GM23248 (cell line): Measurements from ENCODE around the gene MYO1H. TPM values are rescaled to one million over a fixed set of nuclear protein-coding genes. Genes with fewer than 3 reads are reported as not detected.

Experiments
- DNase-seq: peaks from one replicate; pipeline ENCODE4 v3.0.0-alpha.2; 2015
- H2AFZ ChIP-seq: fragments of 200-600 bp; sonication (generic); 2 replicates; pipeline ENCODE4 v1.6.1; 2016; ENCODE audit warnings: antibody characterized with exemption
- H3F3A ChIP-seq: fragments of 200-600 bp; sonication (generic); 2 replicates; pipeline ENCODE4 v1.6.1; 2016; ENCODE audit warnings: mild to moderate bottlenecking, antibody characterized with exemption, mixed run types; ENCODE audit not compliant: insufficient read depth
- H3K27ac ChIP-seq: fragments of 200-600 bp; sonication (generic); 2 replicates; pipeline ENCODE4 v1.5.1; 2016; ENCODE audit warnings: mild to moderate bottlenecking
- H3K27me3 ChIP-seq: fragments of 200-600 bp; sonication (generic); replicated peaks from 2 replicates; pipeline ENCODE4 v1.6.1; 2016; ENCODE audit warnings: mild to moderate bottlenecking; ENCODE audit not compliant: insufficient read depth
- H3K36me3 ChIP-seq: fragments of 200-600 bp; sonication (generic); 2 replicates; pipeline ENCODE4 v1.6.1; 2016; ENCODE audit warnings: low read depth, mild to moderate bottlenecking
- H3K4me1 ChIP-seq: fragments of 200-600 bp; sonication (generic); 2 replicates; pipeline ENCODE4 v1.6.1; 2016; ENCODE audit warnings: mild to moderate bottlenecking; ENCODE audit not compliant: insufficient read depth
- H3K4me2 ChIP-seq: fragments of 200-600 bp; sonication (generic); one replicate; pipeline ENCODE4 v1.6.1; 2016; ENCODE audit warnings: mild to moderate bottlenecking; ENCODE audit not compliant: unreplicated experiment
- H3K4me3 ChIP-seq: fragments of 200-600 bp; sonication (generic); 2 replicates; pipeline ENCODE4 v1.5.1; 2016; ENCODE audit warnings: mild to moderate bottlenecking
- H3K79me2 ChIP-seq: fragments of 200-600 bp; sonication (generic); 2 replicates; pipeline ENCODE4 v1.6.1; 2016; ENCODE audit warnings: mild to moderate bottlenecking; ENCODE audit not compliant: insufficient read depth
- H3K9ac ChIP-seq: fragments of 200-600 bp; sonication (generic); 2 replicates; pipeline ENCODE4 v1.6.1; 2016; ENCODE audit warnings: mild to moderate bottlenecking
- H3K9me2 ChIP-seq: fragments of 200-600 bp; sonication (generic); 2 replicates; pipeline ENCODE4 v1.6.1; 2016; ENCODE audit warnings: mixed run types, mild to moderate bottlenecking, moderate library complexity; ENCODE audit not compliant: insufficient read depth
- H3K9me3 ChIP-seq: fragments of 200-600 bp; sonication (generic); one replicate; pipeline ENCODE4 v1.6.1; 2017; ENCODE audit warnings: low read depth
- H4K20me1 ChIP-seq: fragments of 200-600 bp; sonication (generic); 2 replicates; pipeline ENCODE4 v1.6.0; 2016; ENCODE audit not compliant: insufficient read depth
- EZH2 ChIP-seq: fragments of 200-600 bp; sonication (generic); IDR thresholded peaks from 2 replicates; pipeline ENCODE4 v1.6.1; 2018; ENCODE audit warnings: antibody characterized with exemption, mild to moderate bottlenecking; ENCODE audit not compliant: insufficient read depth, poor library complexity, severe bottlenecking
- EZH2phosphoT487 ChIP-seq: fragments of 200-600 bp; sonication (generic); IDR thresholded peaks from 2 replicates; pipeline ENCODE4 v1.6.1; 2018; ENCODE audit warnings: antibody characterized with exemption, moderate library complexity, mild to moderate bottlenecking, low read depth; ENCODE audit not compliant: insufficient read depth
- WGBS, 2 experiments: methylation state at CpG; one replicate each; pipeline ENCODE4 v1.1.6; 2015 to 2017; ENCODE audit warnings: low lambda C conversion rate in 2 of 2, low coverage in 1 of 2; ENCODE audit errors: missing lambda C conversion rate in 2 of 2; 5-methylcytosine and 5-hydroxymethylcytosine counted together
- in situ Hi-C: fragments of 300-500 bp; cut with MboI; formaldehyde crosslinking; loops from 2 replicates; pipeline ENCODE4 v1.15.0; 2020
- polyA plus RNA-seq: library from polyadenylated mRNA; unstranded; fragments of >200 nt; fragmentation: Nextera tagmentation; extraction: Ambion mirVana; gene quantifications from 2 replicates; pipeline ENCODE4 v1.2.1, GENCODE V29; 2016
- total RNA-seq: library from RNA; depleted of rRNA; stranded (reverse); fragments of >200 nt; shearing (Covaris generic); gene quantifications from 2 replicates; pipeline ENCODE4 v1.2.3, GENCODE V29; 2014

Gene MYO1H
- total and polyA plus RNA-seq, 2 experiments from 2014 or later, result not detected

- 91 to 93% methylated on average over 5 of the region's 5 CpGs for WGBS, 2 experiments
- TF ChIP-seq EZH2phosphoT487, result no peak
- TF ChIP-seq EZH2, result no peak
- in situ Hi-C loops, result no loop called here
- Histone ChIP-seq H3F3A (no peaks in the 10 kb centered on the region; the same call in 1 of the 2 replicates), H3K4me1 (no peaks in the 10 kb centered on the region), H3K9ac (no peak overlapping the region), H3K9me2 (no peaks in the 10 kb centered on the region), H3K79me2 (no peaks in the 10 kb centered on the region), H2AFZ (no peak overlapping the region), H3K36me3 (peaks cover 59% of the 10 kb centered on the region), H3K27ac (no peak overlapping the region), H4K20me1 (no peaks in the 10 kb centered on the region), H3K4me3 (no peak overlapping the region), H3K27me3 (no peaks in the 10 kb centered on the region), H3K9me3 (no peaks in the 10 kb centered on the region), H3K4me2 (no peak overlapping the region)
- DNase-seq, result no peak
Observed at GRCh38 chr12:109492371-109492770, 144.7 kb downstream of the MYO1H start.

GRCh38 chr12:109493090-109493489 is 145.4 kb downstream of the MYO1H start:
- Histone ChIP-seq H3K27ac (no peak overlapping the region), H3K9me3 (no peaks in the 10 kb centered on the region), H3K4me2 (no peak overlapping the region), H4K20me1 (no peaks in the 10 kb centered on the region), H3K79me2 (no peaks in the 10 kb centered on the region), H3F3A (no peaks in the 10 kb centered on the region; the same call in 1 of the 2 replicates), H2AFZ (no peak overlapping the region), H3K27me3 (no peaks in the 10 kb centered on the region), H3K9ac (no peak overlapping the region), H3K4me1 (no peaks in the 10 kb centered on the region), H3K9me2 (no peaks in the 10 kb centered on the region), H3K36me3 (peaks cover 55% of the 10 kb centered on the region), H3K4me3 (no peak overlapping the region)
- DNase-seq, result no peak
- TF ChIP-seq EZH2phosphoT487 (no peak), EZH2 (no peak)
- in situ Hi-C loops, result no loop called here

- WGBS, 2 experiments, result 94 to 100% methylated on average over 1 of the region's 1 CpG
- Histone ChIP-seq H3K27me3 (no peaks in the 10 kb centered on the region), H3K9ac (no peak overlapping the region), H3K4me1 (no peaks in the 10 kb centered on the region), H2AFZ (no peak overlapping the region), H3K36me3 (peaks cover 55% of the 10 kb centered on the region), H3K9me2 (no peaks in the 10 kb centered on the region), H3K4me3 (no peak overlapping the region), H3K4me2 (no peak overlapping the region), H3K9me3 (no peaks in the 10 kb centered on the region), H3F3A (no peaks in the 10 kb centered on the region), H4K20me1 (no peaks in the 10 kb centered on the region), H3K27ac (no peak overlapping the region), H3K79me2 (no peaks in the 10 kb centered on the region)
- in situ Hi-C loops, result no loop called here
- TF ChIP-seq EZH2, result no peak
- no peak for TF ChIP-seq EZH2phosphoT487
- no peak for DNase-seq
Observed at GRCh38 chr12:109493938-109494337, 146.2 kb downstream of the MYO1H start.

- Histone ChIP-seq H3K36me3 (peaks cover 58% of the 10 kb centered on the region), H3K9me2 (no peaks in the 10 kb centered on the region), H3K9ac (no peak overlapping the region), H3K4me1 (no peaks in the 10 kb centered on the region), H3K27ac (no peak overlapping the region), H3K9me3 (no peaks in the 10 kb centered on the region), H3K79me2 (no peaks in the 10 kb centered on the region), H3F3A (no peaks in the 10 kb centered on the region), H3K4me3 (no peak overlapping the region), H3K4me2 (no peak overlapping the region), H3K27me3 (no peaks in the 10 kb centered on the region), H2AFZ (no peak overlapping the region), H4K20me1 (no peaks in the 10 kb centered on the region)
- TF ChIP-seq EZH2 (no peak), EZH2phosphoT487 (no peak)
- in situ Hi-C loops, result no loop called here
- DNase-seq, result no peak
- 99% methylated on average over 7 of the region's 7 CpGs for WGBS, 2 experiments
Observed at GRCh38 chr12:109494348-109494881, 146.7 kb downstream of the MYO1H start.

- H3F3A ChIP-seq, result no peaks in the 10 kb centered on the region
- H3K79me2 ChIP-seq, result no peaks in the 10 kb centered on the region
- H3K9me3 ChIP-seq, result no peaks in the 10 kb centered on the region
- H3K4me1 ChIP-seq, result no peaks in the 10 kb centered on the region
- no peak overlapping the region for H3K9ac ChIP-seq
- H3K9me2 ChIP-seq, result no peaks in the 10 kb centered on the region
- DNase-seq, result no peak
- no peaks in the 10 kb centered on the region for H3K27me3 ChIP-seq
- no peak overlapping the region for H3K4me2 ChIP-seq
- H3K27ac ChIP-seq, result no peak overlapping the region
- peaks cover 57% of the 10 kb centered on the region for H3K36me3 ChIP-seq
- in situ Hi-C loops, result no loop called here
- no peak for TF ChIP-seq EZH2
- TF ChIP-seq EZH2phosphoT487, result no peak
- H4K20me1 ChIP-seq, result no peaks in the 10 kb centered on the region
- H3K4me3 ChIP-seq, result no peak overlapping the region
- no peak overlapping the region for H2AFZ ChIP-seq
Observed at GRCh38 chr12:109495012-109495411, 147.3 kb downstream of the MYO1H start.
